GM21576 (cell line): ENCODE data around the gene SUZ12.
"Not testable (repeated sequence)": the region's sequence is repeated elsewhere in the genome, so short reads cannot be mapped to it uniquely, and the experiment has no call there.

Source experiments
- ATAC-seq: cut with Tn5 transposase; IDR thresholded peaks from one replicate; pipeline ENCODE4 v1.9.1; 2021; ENCODE audit warnings: mild to moderate bottlenecking, moderate library complexity; ENCODE audit not compliant: unreplicated experiment

The SUZ12 gene

DNA sequence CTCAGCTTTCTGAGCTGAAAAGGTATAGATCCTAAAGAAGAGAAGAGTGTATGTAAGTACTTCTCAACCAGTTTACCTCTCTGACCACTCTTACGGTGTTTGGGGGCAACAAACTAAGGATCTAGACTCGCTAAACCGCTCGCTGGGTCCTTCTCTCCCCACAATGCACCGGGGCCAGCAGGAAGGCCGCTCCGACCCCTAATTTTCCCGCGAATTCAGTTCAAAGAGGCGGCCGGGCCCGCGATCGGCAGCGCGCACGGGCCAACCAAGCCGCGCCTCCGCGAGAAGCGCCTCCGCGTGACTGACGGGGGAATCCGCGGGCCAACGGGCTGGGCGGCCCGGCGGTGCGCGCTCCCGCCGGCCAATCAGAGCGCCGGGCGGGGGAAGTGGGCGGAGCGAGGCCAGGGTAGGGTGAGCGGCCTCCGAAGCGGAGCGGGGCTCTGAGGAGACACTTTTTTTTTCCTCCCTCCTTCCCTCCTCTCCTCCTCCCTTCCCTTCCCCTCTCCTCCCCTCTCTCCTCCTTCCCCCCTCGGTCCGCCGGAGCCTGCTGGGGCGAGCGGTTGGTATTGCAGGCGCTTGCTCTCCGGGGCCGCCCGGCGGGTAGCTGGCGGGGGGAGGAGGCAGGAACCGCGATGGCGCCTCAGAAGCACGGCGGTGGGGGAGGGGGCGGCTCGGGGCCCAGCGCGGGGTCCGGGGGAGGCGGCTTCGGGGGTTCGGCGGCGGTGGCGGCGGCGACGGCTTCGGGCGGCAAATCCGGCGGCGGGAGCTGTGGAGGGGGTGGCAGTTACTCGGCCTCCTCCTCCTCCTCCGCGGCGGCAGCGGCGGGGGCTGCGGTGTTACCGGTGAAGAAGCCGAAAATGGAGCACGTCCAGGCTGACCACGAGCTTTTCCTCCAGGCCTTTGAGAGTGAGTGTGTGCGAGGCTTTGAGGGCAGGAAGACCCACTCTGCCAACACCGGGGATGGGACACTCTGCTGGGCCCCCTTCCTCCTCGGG lies at the start of gene SUZ12:
Gene SUZ12 (plus strand): TSS at position 393 of the 995 bp plus-strand sequence. CDS start 240 bp downstream, at position 633.
- peak; percentile 91 for ATAC-seq

DNA sequence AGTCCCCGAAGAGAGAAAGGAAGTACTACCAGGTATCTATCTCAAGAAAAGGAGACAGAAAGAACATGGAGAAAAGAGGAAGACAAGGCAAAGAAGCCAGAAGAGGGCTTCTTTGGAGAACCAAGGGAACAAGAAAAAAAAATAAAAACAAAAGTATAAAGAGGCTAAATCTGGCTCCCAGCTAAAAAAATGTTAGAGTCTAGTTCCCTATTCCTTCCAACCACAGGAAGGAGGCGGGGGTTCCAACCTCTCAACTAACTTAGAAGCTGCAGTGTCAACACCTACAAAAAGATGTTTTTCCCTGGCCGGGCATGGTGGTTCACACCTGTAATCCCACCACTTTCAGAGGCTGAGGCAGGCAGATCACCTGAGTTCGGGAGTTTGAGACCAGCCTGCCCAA lies 48.7 kb upstream of the SUZ12 start:
- no peak for ATAC-seq

DNA sequence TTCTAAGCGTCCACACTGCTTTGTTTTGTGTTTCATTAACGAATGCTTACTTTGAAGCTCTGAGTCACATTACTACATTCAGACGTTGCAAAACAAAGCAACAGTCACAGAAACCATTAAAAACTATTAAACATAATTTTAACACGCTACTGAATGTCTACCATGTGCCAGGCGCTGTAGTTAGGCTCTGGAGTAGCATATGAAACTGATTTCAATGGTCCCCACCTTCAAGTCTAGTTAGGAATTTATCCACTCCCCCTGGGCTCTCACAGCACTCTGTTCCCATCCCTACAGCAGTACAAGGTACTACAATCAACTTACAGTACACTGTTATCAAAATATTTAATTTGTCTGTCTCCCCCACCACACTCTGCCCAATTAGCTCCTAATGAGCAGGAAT lies 35.9 kb upstream of the SUZ12 start:
- ATAC-seq: no peak

DNA sequence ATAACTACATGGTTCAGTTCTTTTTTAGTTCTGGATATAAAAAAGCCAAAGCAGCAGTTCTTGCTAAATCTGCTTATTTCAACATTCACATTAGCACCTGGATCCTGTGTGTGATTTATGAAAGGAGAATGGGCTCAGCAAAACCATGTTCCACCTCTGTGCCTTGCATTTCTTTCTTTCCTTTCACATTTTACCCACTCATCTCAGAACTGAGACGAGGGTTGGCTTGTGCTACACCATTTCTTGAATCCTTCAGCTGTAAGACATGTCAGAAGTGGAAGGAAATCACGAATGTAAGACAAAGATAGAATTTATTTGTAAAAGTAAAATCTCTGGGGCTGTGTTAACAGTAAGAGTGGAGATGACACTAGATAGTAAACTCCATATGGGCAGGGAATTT lies 34.1 kb upstream of the SUZ12 start:
- no peak for ATAC-seq

DNA sequence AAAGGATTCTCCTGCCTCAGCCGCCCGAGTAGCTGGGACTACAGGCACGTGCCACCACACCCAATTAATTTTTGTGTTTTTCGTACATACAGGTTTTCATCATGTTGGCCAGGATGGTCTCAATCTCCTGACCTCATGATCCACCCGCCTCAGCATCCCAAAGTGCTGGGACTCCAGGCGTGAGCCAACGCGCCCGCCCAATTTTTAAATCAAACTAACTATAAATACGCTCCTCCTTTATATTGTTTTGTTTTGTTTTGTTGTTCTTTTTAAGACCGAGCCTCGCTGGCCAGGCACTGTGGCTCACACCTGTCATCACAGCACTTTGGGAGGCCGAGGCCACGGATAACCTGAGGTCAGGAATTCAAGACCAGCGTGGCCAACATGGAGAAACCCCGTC lies 33.4 kb upstream of the SUZ12 start:
- no peak for ATAC-seq

DNA sequence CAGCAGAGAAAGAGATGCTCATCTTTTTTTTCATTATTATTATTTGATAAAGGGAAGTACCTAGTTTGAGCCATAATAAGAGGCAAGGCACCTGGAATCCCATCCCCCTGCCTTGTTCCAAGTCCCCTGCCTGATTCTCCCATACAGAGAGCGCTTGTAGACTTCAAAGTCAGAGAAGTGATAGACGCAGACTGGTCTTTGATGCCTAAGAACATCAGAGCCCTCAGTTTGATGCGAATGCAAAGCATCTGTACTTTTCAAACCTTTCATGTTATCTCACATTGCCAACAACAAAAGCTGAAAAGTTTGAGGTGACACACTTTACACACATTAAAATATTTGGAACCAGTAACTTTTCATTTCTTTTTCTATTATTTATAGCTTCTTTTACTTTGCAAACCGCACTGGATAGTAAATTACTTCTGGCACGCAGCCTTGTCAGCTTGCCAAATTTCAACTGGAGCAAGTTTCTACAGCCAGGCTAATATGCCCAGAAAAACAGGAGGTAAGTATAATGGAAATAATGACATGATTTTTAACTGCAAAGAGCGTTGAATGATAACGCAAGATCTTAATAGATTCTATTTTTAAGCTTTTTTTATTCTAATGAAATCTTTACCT lies 29.4 kb upstream of the SUZ12 start:
- ATAC-seq: no peak

DNA sequence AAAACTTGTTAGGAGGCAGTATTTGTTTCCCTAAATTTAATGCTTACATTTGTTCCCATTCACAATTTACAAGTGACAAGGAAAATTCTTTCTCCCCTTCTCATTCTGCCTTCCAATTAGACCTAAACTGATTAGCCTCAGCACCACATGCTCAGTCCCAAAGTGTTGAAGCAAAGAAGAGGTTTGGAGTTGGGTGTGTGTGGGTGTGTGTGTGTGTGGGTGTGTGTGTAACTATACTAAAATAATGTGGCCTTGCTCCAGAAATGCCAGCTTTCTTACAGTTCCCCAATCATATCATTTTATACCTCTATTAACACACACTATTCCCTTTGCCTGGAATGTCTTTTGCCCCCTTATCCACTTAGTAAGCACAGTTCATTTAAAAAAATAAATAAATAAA lies 28.4 kb upstream of the SUZ12 start:
- ATAC-seq: no peak

DNA sequence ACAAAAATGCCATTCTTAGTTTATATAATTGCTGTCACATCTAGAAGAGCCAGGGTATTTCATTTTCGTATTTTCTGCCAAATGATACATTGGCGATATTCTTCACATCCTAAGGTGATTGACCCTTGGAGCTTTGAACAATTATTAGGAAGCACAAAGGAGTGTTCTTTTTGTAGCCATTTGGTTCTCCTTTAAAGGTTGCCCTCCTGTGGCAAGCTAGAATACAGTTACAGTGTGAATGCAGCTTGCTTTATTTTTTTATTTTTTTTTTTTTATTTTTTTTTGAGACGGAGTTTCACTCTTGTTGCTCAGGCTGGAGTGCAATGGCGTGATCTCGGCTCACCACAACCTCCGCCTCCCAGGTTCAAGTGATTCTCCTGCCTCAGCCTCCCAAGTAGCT lies 24.1 kb upstream of the SUZ12 start:
- not testable (repeated sequence) for ATAC-seq

DNA sequence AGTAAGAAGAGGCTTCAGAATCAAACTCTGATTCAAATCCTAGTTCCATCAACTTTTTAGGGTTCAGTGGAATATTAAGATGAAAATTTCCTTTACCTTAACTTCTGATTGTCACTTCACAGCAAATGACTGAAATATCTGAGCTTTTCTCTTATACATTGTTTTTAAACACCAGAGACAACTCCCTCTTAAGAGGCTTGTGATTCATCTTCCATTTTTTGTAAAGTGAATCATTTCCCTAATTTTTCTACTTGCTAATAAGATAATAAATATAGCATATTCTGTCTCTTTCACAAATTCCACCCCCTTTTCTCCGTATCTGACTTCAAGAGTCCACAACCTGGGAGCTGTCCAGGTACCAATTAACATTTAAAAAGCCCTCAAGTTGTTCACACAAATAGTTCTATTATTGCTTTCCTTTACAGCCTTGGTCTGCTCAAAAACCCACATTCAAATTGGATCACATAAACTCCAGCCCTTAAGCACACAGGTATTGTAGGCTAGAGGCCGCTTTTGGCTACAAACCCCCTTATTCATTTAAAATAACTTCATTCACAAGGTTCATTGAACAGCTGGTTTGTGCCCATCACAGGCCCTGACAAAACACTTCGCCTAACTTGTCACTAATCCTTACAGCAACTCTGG lies 21.2 kb upstream of the SUZ12 start:
- ATAC-seq: no peak

DNA sequence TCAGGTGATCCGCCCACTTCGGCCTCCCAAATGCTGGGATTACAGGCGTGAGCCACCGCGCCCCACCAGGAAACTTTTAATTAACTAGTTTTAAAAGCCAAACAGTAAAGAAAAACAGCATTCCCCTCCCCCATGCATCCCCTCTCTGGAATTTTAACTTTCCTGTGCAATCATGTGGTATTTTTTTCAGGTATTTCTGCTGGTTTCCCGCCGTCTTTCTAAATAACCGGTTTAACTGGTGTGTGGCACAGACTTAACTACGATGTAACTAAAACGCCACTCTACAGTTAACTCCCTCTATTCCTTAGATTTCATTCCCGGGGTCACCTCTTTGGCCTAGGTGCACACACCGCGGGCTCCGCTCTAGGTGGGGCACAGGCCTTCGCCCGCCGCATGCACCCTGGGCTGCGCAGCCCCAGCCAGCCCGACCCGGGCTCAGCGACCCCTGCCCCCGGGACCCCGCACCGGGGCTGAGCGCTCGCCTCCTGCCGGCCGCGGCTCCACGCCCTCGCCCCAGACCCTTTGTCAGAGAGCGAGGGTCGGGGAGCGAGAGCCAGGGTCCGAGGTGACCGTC lies 20.2 kb upstream of the SUZ12 start:
- no peak for ATAC-seq

DNA sequence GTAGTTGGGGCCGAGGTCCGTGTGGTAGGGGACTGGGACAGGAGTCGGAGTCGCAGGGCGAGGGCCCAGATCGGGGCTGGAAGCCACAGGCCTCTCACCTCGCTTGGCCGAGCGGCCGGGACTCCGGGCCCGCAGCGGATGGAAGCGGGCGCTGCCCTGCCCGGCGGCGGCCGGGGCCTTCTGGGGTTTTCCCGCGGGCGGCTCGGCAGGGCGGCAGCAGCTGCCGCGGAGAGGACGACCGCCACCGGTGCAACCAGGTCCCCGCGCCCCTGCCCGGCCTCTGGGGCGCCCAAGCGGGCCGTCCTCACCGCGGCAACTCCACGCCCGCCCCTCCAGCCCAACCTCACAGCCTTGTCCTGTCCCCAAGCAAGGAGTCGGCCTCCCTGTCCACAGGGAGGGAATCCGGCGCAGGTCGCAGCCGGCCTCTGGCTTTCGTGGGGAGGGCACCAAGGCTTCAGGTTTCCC lies 19.7 kb upstream of the SUZ12 start:
- ATAC-seq: no peak

DNA sequence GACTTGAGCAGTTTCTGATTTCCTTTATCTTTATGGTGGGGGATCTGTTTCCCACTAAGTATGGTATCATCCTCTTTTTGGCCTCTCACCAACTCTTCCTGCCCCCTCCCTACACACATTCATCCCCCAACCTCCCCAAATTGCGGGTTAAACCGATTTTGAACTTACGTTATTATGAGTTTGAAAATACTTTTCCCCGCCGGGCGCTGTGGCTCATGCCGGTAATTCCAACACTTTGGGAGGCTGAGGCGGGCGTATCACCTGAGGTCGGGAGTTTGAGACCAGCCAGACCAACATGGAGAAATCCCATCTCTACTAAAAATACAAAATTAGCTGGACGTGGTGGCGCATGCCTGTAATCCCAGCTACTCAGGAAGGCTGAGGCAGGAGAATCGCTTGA lies 19.1 kb upstream of the SUZ12 start:
- ATAC-seq: not testable (repeated sequence)

DNA sequence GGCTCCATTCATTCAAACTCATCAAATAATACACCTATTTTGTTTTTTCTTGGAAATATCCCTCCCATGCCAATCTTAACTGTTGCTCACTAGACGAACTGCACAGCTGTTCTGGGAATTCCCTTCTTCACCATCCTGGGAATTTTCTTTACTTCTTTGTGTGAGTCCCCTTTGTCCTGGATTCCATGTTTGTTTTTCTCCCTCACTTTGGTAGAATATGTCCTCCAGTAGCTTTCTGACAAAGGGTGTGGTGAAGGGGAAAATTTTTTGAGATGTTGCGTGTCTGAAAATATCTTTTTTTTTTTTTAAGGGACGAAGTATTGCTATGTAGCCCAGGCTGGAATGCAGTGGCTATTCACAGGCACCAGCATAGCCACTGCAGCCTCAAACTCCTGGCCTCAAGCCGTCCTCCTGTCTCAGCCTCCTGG lies 18.1 kb upstream of the SUZ12 start:
- no peak for ATAC-seq

DNA sequence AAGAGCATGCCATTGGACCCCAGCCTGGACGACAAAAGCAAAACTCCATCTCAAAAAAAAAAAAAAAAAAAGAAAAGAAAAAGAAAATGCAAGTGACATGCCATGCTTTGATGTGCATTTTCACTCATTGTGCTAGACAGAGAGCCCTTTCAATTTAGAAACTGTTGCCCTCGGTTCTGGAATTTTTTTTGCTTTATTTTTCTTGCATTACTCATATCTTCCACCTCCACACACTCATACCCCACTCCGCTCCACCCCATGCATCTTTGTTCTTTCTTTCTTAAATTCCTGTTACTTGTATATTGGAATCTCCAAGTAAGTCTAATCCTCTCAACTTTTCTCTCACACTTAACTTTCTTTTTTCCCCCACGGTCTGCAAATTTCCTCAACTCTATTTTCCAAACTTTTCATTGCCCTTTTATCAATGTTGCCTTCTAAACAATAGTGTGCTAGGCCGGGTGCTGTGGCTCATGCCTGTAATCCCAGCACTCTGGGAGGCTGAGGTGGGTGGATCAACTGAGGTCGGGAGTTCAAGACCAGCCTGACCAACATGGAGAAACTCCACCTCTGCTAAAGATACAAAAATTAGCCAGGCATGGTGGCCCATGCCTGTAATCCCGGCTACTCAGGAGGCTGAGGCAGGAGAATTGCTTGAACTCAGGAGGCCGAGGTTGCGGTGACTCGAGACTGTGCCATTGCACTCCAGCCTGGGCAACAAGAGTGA lies 16.8 kb upstream of the SUZ12 start:
- no peak for ATAC-seq

DNA sequence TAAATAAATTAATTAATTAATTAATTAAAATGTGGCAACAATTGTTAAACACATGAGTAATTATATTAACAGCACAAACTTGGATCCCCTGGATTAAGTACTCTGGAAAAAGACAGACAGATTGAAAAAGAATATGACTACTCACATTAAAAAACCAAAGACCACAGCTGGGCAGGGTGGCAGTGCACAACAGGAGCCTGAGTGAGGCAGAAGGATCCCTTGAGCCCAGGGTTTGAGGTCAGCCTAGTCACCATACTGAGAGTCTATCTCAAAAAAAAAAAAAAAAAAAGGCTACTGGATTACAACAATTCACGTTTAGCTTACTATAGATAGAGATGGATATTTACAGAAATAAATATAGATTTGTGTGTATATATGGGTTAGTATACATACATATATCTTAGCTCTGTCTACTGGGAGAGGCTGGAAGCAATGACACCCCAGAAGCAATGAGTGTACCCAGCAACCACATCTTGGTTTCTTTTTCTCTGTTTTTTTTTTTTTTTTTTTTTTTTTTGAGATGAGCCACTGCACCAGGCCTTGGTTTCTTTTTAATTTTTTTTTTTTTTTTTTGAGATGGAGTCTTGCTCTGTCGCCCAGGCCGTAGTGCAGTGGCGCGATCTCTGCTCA lies 10.6 kb upstream of the SUZ12 start:
- no peak for ATAC-seq

DNA sequence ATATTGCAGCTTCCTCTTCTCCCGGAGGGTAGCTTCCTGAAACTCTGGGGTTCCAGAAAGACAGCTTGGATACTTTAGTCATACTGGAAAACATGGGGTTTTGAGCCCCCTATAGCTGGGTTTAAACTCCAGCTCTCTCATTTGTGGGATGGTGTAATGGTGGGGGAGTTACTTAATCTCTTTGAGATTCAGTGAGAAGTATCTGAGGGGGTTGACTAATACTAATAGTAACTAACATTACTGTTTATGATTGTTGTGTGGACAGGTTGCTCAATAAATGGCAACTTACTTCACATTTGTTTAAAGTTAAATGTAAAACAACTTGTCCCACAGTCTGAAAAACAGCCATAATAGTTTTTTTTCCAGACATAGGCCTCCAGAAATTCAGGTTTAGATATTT lies 5.1 kb upstream of the SUZ12 start:
- ATAC-seq: no peak

DNA sequence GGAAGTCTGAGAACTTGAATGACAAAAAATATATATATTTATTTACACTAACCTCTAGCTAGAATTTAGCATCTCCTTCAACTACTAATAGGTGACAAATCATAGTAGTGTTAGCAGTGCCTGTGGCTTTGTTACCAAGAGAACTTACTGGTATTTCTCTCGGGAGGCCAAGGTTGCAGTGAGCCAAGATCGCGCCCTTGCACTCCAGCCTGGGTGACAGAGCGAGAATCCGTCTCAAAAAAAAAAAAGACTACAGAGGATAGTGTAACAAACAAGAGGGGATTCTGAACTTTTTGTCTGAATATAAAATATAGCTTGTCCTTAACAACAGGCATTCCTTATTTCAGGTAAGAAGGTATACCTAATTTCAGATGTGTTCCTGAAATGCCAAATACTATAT lies 1.3 kb upstream of the SUZ12 start:
- ATAC-seq: no peak

DNA sequence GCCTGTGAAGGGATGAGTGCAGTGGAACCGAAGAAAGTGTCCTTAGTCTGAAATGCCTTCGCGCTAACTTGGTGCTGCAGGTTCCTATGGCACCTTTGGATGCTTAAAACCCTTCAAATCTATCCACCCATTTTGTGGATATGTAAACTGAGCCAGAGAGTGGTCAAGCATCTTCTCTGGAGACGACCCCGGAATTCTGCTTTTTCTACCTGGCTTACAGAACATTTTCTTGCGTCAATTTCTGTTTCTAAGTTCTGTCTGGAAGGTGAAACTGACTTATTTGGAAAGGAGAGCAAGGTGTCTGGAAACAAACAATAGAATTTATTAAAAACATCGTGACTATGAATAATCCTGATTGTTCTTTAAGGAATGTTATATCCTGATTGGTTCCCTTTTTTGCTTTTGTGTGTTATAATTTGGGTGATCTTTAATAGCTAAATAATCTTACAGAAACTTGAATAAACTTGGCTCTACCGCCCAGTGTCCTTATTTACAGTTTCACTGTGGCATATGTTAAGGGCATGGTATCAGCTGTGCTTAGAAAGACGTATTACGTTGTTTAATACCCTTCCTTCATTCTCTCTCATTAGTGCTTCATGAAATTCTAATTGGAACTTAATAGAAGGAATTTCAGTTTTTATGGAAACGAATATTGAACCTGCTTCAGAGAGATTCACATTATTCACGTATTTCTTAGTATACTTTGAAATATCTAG lies 1.3 kb downstream of the SUZ12 start:
- ATAC-seq: not testable (repeated sequence)

DNA sequence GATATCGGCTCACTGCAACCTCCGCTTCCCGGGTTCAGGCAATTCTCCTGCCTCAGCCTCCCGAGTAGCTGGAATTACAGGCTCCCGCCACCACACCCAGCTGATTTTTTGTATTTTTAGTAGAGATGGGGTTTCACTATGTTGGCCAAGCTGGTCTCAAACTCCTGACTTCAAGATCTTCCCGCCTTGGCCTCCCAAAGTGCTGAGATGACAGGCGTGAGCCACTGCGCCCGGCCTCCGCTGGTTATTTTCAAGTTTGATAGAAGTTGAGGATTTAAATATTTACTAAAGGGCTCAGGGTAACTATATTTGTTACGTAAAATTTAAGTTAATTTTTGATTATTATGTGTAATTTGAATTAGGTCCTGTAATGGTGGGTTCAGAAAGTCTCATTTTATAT lies 5.1 kb downstream of the SUZ12 start:
- ATAC-seq: not testable (repeated sequence)
